GM12864 (cell line): ENCODE data around the gene PLEKHM2.
A peak's percentile ranks its signal among the peaks of the same experiment; 100 is the strongest.

Experiments used
- DNase-seq: peaks from one replicate; pipeline ENCODE4 v3.0.0-alpha.2; 2011; ENCODE audit warnings: low read depth
- H3K4me3 ChIP-seq: 2 replicates; pipeline ENCODE4 v1.5.1; 2011; ENCODE audit warnings: mild to moderate bottlenecking, low read depth, low read length, control low read depth
- CTCF ChIP-seq: IDR thresholded peaks from 2 replicates; pipeline ENCODE4 v1.5.1; 2011; ENCODE audit warnings: low read depth, mild to moderate bottlenecking, moderate library complexity, low read length, control low read depth, inconsistent platforms; ENCODE audit errors: missing control alignments

Gene PLEKHM2

GRCh38 chr1:15684042-15684461 lies at the start of gene PLEKHM2:
Gene PLEKHM2, plus strand, starts transcription at chr1:15684320. Its CDS starts 239 bp downstream, at chr1:15684559.
- DNase-seq, result no peak
- no peak for TF ChIP-seq CTCF

GRCh38 chr1:15636436-15636835 lies 47.7 kb upstream of the PLEKHM2 start:
- H3K4me3 ChIP-seq, result no peak overlapping the region
- no peak for TF ChIP-seq CTCF
- no peak for DNase-seq

More at GRCh38 chr1:15684042-15684461, at the start of gene PLEKHM2:
- H3K4me3 ChIP-seq, result peak within 1 kb of the TSS; percentile 95

- no peak for DNase-seq
- H3K4me3 ChIP-seq, result no peak overlapping the region
- no peak for TF ChIP-seq CTCF
These were observed 46.3 kb upstream of the PLEKHM2 start for GRCh38 chr1:15637826-15638225.

- TF ChIP-seq CTCF, result no peak
- no peak overlapping the region for H3K4me3 ChIP-seq
- DNase-seq, result no peak
These were observed 44.9 kb upstream of the PLEKHM2 start for GRCh38 chr1:15639262-15639661.

DNA sequence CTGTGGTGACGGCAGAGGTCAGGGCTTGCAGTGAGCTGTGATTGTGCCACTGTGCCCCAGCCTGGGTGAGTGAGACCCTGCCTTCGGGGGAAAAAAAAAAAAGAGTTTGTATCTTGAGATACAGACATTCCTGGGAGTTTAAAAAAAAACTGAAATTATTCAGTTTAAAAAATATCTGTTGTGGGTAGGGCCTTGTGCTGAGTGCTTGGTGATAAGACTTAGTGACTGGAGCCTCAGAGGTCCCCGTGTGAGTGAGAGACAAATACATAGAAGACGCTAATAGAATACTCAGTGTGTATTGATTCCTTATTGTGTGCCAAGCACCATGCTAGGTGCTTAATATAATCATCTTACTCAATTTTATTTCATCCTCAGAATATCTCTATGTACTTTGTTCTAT lies 44.2 kb upstream of the PLEKHM2 start:
- H3K4me3 ChIP-seq, result no peak overlapping the region
- no peak for TF ChIP-seq CTCF
- DNase-seq, result no peak

- no peak overlapping the region for H3K4me3 ChIP-seq
- no peak for TF ChIP-seq CTCF
These were observed 43.5 kb upstream of the PLEKHM2 start for GRCh38 chr1:15640667-15641066.

GRCh38 chr1:15649937-15650336 lies 34.2 kb upstream of the PLEKHM2 start:
- no peak overlapping the region for H3K4me3 ChIP-seq
- TF ChIP-seq CTCF, result no peak
- DNase-seq, result no peak

More at GRCh38 chr1:15640667-15641066, 43.5 kb upstream of the PLEKHM2 start:
- no peak for DNase-seq
